GM12801 (cell line): Measurements from ENCODE around the gene PLEKHG4B.

Experiments used
- CTCF ChIP-seq: IDR thresholded peaks from one replicate; pipeline ENCODE4 v1.5.1; 2011; ENCODE audit warnings: control low read depth; ENCODE audit not compliant: insufficient read length; ENCODE audit errors: extremely low read depth

PLEKHG4B gene

DNA sequence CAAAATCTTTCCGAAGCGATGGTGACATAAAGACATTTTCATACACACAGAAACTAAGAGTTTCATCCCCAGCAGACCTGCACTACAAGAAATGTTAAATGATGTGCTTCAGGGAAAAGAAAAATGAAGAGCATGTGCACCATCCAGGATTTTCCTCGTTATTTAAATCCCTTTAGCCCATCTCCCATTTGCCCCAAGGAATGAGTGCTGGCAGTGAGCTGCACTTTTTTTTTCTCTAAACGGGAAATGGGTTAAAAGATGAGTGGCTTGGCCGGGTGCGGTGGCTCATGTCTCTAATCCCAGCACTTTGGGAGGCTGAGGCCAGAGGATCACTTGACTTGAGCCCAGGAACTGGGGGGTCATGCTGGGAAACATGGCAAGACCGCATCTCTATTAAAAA lies 92.5 kb downstream of the PLEKHG4B start:
- no peak for TF ChIP-seq CTCF

- TF ChIP-seq CTCF = no peak
These were observed 93.4 kb downstream of the PLEKHG4B start for GRCh38 chr5:185095-186070.

GRCh38 chr5:186091-187041 lies 94.4 kb downstream of the PLEKHG4B start:
- no peak for TF ChIP-seq CTCF

- no peak for TF ChIP-seq CTCF
These were observed 95.1 kb downstream of the PLEKHG4B start for GRCh38 chr5:187042-187431.

DNA sequence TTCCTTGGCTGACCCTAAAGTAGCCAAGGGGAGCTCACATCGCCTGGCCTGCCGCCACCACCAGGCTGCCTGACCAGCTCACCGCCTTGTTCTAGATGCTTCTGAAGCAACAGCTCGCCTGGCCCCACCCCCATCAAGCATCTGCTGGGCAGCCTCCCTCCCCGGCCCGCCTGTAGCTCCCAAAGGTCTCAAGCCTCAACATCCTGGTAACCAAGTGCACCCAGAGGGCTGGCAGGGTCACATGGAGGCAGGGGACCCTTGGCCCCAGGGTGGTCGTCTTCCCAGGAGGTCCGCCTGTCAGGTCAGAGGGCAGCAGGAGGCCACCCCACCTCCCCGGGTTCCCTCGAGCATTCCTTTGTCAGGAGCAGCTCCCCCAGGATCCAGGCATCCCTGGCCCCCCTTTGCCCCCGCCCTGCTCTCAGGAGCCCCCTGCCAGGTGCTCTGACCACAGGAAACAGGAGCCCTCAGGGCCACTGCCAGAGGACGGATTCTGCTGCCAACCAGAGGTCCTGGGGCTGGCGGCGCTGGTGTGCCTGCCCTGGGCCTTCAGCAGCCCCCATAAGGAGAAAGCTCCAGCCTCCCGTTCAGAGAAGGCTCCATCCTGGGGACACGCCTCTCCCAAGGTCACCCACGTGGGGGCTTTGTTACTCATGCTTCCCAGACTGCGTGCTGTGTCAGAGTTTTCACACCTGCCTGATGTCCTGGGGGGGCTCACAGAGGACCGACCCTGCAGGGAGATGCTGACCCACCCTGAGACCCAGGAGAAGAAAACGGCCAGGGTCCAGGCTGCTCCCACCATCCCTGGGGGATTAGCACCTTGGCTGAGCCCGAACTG lies 95.9 kb downstream of the PLEKHG4B start:
- TF ChIP-seq CTCF = no peak

DNA sequence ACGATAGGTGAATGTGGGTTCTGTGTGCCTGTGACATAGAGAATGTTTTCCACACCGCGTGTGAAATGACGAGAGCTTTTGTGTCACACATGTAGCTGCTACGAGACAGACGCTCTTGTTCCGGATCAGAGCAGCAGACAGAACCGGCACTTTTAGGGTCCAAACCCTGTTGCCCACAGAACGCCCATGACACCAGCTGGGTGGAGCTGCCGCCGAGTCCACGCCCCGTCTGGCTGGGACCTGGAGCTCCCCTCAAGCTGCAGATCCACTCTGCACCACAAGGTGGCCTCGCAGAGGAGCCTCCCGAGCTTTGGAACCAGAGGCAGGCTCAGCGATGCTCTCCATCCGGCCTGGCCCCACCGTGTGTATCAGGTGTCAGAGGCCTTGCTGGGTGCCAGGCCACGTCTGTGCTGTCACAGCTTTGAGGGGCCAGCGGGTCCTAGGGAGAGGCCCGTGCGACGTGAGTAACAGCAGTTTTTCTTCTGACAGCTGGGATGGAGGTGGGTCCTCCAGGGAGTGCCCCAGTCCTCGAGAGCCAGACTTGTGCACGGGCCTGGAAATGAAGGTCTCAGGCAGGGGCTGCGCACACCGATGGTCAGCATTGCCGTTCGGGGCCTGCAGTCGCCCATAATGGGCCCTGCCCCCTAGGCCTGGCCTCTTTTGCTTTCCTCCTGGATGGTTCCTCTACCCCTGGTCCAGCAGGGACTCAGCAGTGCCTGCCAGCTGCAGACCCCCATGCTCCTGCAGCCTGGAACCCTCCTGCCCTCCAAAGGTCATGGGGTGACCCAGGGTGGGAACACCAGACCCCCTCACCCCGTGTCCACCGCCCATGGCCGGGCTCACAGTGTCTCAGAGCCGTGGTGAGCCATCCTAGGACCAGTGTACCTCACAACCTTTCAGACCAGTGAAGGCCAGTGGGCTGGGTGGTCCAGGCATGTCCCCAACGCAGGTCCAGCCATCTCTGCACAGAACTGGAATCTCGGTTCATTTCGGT lies 96.8 kb downstream of the PLEKHG4B start:
- peak; percentile 11 for TF ChIP-seq CTCF
